COLO829 (cell line): ENCODE data around the gene IGSF21.

ENCODE experiments used
- DNase-seq: peaks from one replicate; pipeline ENCODE4 v3.0.0; 2012; ENCODE audit warnings: low spot score

IGSF21 gene

GRCh38 chr1:18332576-18332975 lies 225.0 kb downstream of the IGSF21 start:
- DNase-seq = no peak

- DNase-seq = no peak
These were observed 225.6 kb downstream of the IGSF21 start for GRCh38 chr1:18333220-18333619.

- DNase-seq = no peak
These were observed 229.2 kb downstream of the IGSF21 start for GRCh38 chr1:18336801-18337200.

GRCh38 chr1:18337757-18338156 lies 230.2 kb downstream of the IGSF21 start:
- no peak for DNase-seq

GRCh38 chr1:18339161-18339560 lies 231.6 kb downstream of the IGSF21 start:
- no peak for DNase-seq

- no peak for DNase-seq
These were observed 232.7 kb downstream of the IGSF21 start for GRCh38 chr1:18340158-18340764.

- DNase-seq = no peak
These were observed 233.2 kb downstream of the IGSF21 start for GRCh38 chr1:18340787-18341186.

GRCh38 chr1:18341291-18342069 lies 233.9 kb downstream of the IGSF21 start:
- no peak for DNase-seq

- DNase-seq = no peak
These were observed 235.1 kb downstream of the IGSF21 start for GRCh38 chr1:18342744-18343143.

- DNase-seq = no peak
These were observed 236.0 kb downstream of the IGSF21 start for GRCh38 chr1:18343581-18343980.

GRCh38 chr1:18344755-18345154 lies 237.2 kb downstream of the IGSF21 start:
- DNase-seq = no peak

GRCh38 chr1:18347559-18347958 lies 240.0 kb downstream of the IGSF21 start:
- DNase-seq = no peak

GRCh38 chr1:18348354-18348753 lies 240.8 kb downstream of the IGSF21 start:
- DNase-seq = no peak

- no peak for DNase-seq
These were observed 243.1 kb downstream of the IGSF21 start for GRCh38 chr1:18350747-18351146.

GRCh38 chr1:18351735-18352134 lies 244.1 kb downstream of the IGSF21 start:
- no peak for DNase-seq

- DNase-seq = no peak
These were observed 245.2 kb downstream of the IGSF21 start for GRCh38 chr1:18352636-18353265.

- DNase-seq = no peak
These were observed 245.9 kb downstream of the IGSF21 start for GRCh38 chr1:18353528-18353927.

GRCh38 chr1:18353992-18354391 lies 246.4 kb downstream of the IGSF21 start:
- DNase-seq = no peak

- DNase-seq = no peak
These were observed 247.0 kb downstream of the IGSF21 start for GRCh38 chr1:18354612-18355011.

GRCh38 chr1:18357622-18358230 lies 250.1 kb downstream of the IGSF21 start:
- DNase-seq = no peak

- DNase-seq = no peak
These were observed 251.0 kb downstream of the IGSF21 start for GRCh38 chr1:18358600-18358999.

GRCh38 chr1:18360251-18360650 lies 252.7 kb downstream of the IGSF21 start:
- DNase-seq = no peak

- no peak for DNase-seq
These were observed 254.6 kb downstream of the IGSF21 start for GRCh38 chr1:18362150-18362549.
